Progenitor cell of endocrine pancreas (in vitro differentiated cells): ENCODE results near the gene NTS. TPM values are rescaled to one million over a fixed set of nuclear protein-coding genes. Genes with fewer than 3 reads are reported as not detected.

Source experiments
- DNase-seq: peaks from one replicate; pipeline ENCODE4 v3.0.0; 2021; ENCODE audit warnings: low spot score; ENCODE audit not compliant: unreplicated experiment
- H3K27ac Mint-ChIP-seq: 2 replicates; pipeline ENCODE4 v1.8.0; 2021; ENCODE audit warnings: mild to moderate bottlenecking, moderate library complexity, mixed read lengths
- H3K27me3 Mint-ChIP-seq: 2 replicates; pipeline ENCODE4 v1.8.0; 2021; ENCODE audit warnings: mixed read lengths
- H3K36me3 Mint-ChIP-seq: 2 replicates; pipeline ENCODE4 v1.8.0; 2022; ENCODE audit warnings: mixed read lengths; ENCODE audit not compliant: insufficient read depth
- H3K4me1 Mint-ChIP-seq: 2 replicates; pipeline ENCODE4 v1.8.0; 2021; ENCODE audit warnings: low read depth, mixed read lengths
- H3K4me3 Mint-ChIP-seq: 2 replicates; pipeline ENCODE4 v1.8.0; 2021; ENCODE audit warnings: low read depth, mild to moderate bottlenecking, moderate library complexity, mixed read lengths
- H3K9me3 Mint-ChIP-seq: 2 replicates; pipeline ENCODE4 v1.8.0; 2021; ENCODE audit warnings: low read depth, mixed read lengths
- CTCF ChIP-seq: fragments of 200-600 bp; sonication (generic); IDR thresholded peaks from one replicate; pipeline ENCODE4 v1.5.0; 2021; ENCODE audit warnings: antibody characterized with exemption, mild to moderate bottlenecking; ENCODE audit not compliant: unreplicated experiment
- long read RNA-seq: library from polyadenylated mRNA; unstranded; transcript quantifications from one replicate; pipeline ENCODE4 v2.0.0, GENCODE V29; 2020
- total RNA-seq: library from RNA; stranded (reverse); gene quantifications from 2 replicates; pipeline ENCODE4 v1.2.1, GENCODE V29; 2021

Gene NTS, protein sequence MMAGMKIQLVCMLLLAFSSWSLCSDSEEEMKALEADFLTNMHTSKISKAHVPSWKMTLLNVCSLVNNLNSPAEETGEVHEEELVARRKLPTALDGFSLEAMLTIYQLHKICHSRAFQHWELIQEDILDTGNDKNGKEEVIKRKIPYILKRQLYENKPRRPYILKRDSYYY
- 3.6 and 5.7 TPM in 2 replicates for total RNA-seq
- long read RNA-seq, transcript NTS-201 (4 exons, 1,237 nt) = major isoform, 12 of 12 reads
- long read RNA-seq, partial matches to known transcripts = 0 of 12 reads
- long read RNA-seq, other reads (novel, unspliced or antisense) = 0 of 12 reads

DNA sequence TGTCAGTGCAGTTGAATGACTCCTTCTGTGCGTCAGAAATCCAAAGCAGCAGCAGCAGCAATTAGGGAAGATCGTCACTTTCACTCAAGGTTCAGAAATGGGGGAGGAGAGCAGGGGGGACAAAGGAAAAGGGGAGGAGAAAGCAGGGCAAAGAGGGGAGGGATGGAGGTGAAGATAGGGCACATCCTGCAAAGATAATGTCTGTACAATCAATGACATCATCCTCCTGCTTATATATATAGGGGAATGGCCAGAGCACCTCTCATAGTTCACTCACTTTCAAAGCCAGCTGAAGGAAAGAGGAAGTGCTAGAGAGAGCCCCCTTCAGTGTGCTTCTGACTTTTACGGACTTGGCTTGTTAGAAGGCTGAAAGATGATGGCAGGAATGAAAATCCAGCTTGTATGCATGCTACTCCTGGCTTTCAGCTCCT, at the start of gene NTS:
TSS of gene NTS (plus strand) at position 265 of the 431 bp plus-strand sequence. CDS start at position 374, 109 bp downstream.
- TF ChIP-seq CTCF = no peak
- no peaks in the 10 kb centered on the region for H3K36me3 Mint-ChIP-seq
- no peaks in the 10 kb centered on the region for H3K4me1 Mint-ChIP-seq
- no peak within 1 kb of the TSS for H3K27ac Mint-ChIP-seq
- H3K27me3 Mint-ChIP-seq = peaks cover 3% of the 10 kb centered on the region
- no peak within 1 kb of the TSS for H3K4me3 Mint-ChIP-seq
- no peak for DNase-seq
- no peaks in the 10 kb centered on the region for H3K9me3 Mint-ChIP-seq

DNA sequence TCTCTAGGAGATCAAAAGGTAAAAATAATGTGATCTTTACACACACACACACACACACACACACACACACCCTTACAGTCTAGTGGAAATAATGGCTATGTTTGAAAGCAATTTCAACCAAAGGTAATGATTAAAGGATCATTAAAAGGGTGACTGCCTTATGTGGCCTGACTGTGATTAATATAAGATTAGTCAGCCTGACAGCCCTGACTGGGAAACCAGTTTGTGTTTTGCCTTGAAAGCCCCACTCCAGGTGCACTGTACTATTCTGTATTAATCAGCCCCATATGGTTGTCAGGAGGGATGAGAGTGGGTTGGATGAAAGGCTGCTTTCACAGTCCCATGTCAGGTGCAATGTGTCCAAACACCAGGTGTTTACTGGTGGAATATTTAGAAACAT, 48.3 kb upstream of the NTS start:
- TF ChIP-seq CTCF = no peak

GRCh38 chr12:85828576-85828975, 45.5 kb upstream of the NTS start:
- Mint-ChIP-seq H3K4me3 (no peak overlapping the region), H3K27ac (no peak overlapping the region), H3K9me3 (peaks cover 23% of the 10 kb centered on the region), H3K4me1 (peaks cover 8% of the 10 kb centered on the region), H3K27me3 (no peaks in the 10 kb centered on the region), H3K36me3 (peaks cover 21% of the 10 kb centered on the region)
- TF ChIP-seq CTCF = no peak
- no peak for DNase-seq

More for the DNA sequence above, 48.3 kb upstream of the NTS start:
- DNase-seq = no peak
- peaks cover 15% of the 10 kb centered on the region for H3K4me1 Mint-ChIP-seq
- H3K27me3 Mint-ChIP-seq = no peaks in the 10 kb centered on the region
- peaks cover 33% of the 10 kb centered on the region for H3K36me3 Mint-ChIP-seq
- peaks cover 39% of the 10 kb centered on the region for H3K9me3 Mint-ChIP-seq
- no peak overlapping the region for H3K27ac Mint-ChIP-seq
- H3K4me3 Mint-ChIP-seq = no peak overlapping the region

- TF ChIP-seq CTCF = no peak
- Mint-ChIP-seq H3K9me3 (peaks cover 17% of the 10 kb centered on the region), H3K27me3 (no peaks in the 10 kb centered on the region), H3K4me3 (no peak overlapping the region), H3K27ac (no peak overlapping the region), H3K4me1 (peaks cover 14% of the 10 kb centered on the region), H3K36me3 (peaks cover 14% of the 10 kb centered on the region)
- DNase-seq = no peak
Observed at GRCh38 chr12:85829391-85829790, 44.7 kb upstream of the NTS start.

DNA sequence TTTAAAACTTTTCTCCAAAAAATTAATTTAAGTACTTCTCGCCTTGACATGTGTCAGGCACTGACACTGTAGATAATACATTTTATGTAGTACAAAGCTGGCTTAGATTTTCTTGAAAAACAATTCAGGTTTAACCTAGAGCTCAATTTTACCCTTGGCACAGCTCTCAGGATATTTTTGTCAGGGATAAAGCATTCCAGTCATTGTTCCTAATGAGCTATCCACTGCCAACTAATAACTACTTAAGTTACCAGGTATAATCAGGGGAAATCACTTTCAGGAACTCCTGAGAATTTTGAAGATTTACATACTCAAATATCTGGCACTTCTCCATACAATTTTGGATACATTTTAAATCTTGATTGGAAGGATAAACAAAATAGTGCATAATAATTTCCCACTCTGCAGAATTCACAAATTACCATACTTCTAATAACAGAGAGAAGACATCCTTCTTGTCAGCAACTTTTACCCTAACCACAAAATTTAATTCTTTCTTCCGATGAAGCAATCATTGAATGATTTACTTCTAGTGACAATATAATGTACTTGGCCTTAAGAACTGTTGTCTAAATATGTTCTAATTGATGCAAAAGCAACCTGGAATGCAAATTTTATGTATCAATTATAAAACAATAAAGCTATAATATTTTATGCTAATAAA, 42.6 kb upstream of the NTS start:
- DNase-seq = no peak
- Mint-ChIP-seq H3K4me1 (peaks cover 20% of the 10 kb centered on the region), H3K27ac (no peak overlapping the region), H3K9me3 (peaks cover 17% of the 10 kb centered on the region), H3K4me3 (no peak overlapping the region), H3K27me3 (no peaks in the 10 kb centered on the region), H3K36me3 (peaks cover 12% of the 10 kb centered on the region)
- no peak for TF ChIP-seq CTCF
